Small intestine (tissue), 16 donors: Measurements from ENCODE around the gene SERF2. TPM values are rescaled to one million over a fixed set of nuclear protein-coding genes. Genes with fewer than 3 reads are reported as not detected.
"Not testable (repeated sequence)": the region's sequence is repeated elsewhere in the genome, so short reads cannot be mapped to it uniquely, and the experiment has no call there.

Experiments
- DNase-seq, 2 donors: peaks; one replicate each; pipeline versions ENCODE4 v3.0.0 to v3.0.0-alpha.2; 2013
- FAIRE-seq: peaks from 2 replicates; lab custom pipeline; 2012; peaks lifted over from hg19 to GRCh38; lab: Jason Lieb, UNC
- H3K27ac ChIP-seq, 3 donors: one replicate each; pipeline ENCODE4 v1.5.1; 2013; ENCODE audit warnings: low read length in 2 of 3, mild to moderate bottlenecking in 2 of 3, control low read depth in 1 of 3, inconsistent platforms in 1 of 3, low read depth in 1 of 3, moderate library complexity in 1 of 3
- H3K27me3 ChIP-seq, 3 donors: one replicate each; pipeline ENCODE4 v1.6.1; 2013; ENCODE audit warnings: low read length in 3 of 3, inconsistent platforms in 1 of 3; ENCODE audit not compliant: control insufficient read depth in 3 of 3, insufficient read depth in 3 of 3
- H3K36me3 ChIP-seq, 3 donors: one replicate each; pipeline ENCODE4 v1.6.1; 2013; ENCODE audit warnings: low read length in 3 of 3, inconsistent platforms in 1 of 3, low read depth in 1 of 3, mild to moderate bottlenecking in 1 of 3, moderate library complexity in 1 of 3; ENCODE audit not compliant: control insufficient read depth in 3 of 3, insufficient read depth in 2 of 3
- H3K4me1 ChIP-seq, 3 donors: one replicate each; pipeline ENCODE4 v1.6.1; 2013; ENCODE audit warnings: low read length in 2 of 3, inconsistent platforms in 1 of 3, low read depth in 1 of 3, mild to moderate bottlenecking in 1 of 3, moderate library complexity in 1 of 3; ENCODE audit not compliant: control insufficient read depth in 3 of 3, insufficient read depth in 2 of 3
- H3K4me3 ChIP-seq, 3 donors: one replicate each; pipeline ENCODE4 v1.5.1; 2013; ENCODE audit warnings: low read length in 3 of 3, control low read depth in 1 of 3, inconsistent platforms in 1 of 3, low read depth in 1 of 3, mild to moderate bottlenecking in 1 of 3, moderate library complexity in 1 of 3
- H3K9me3 ChIP-seq, 2 donors: one replicate each; pipeline ENCODE4 v1.6.1; 2013; ENCODE audit warnings: low read depth in 1 of 2, low read length in 1 of 2; ENCODE audit not compliant: control insufficient read depth in 2 of 2, insufficient read depth in 1 of 2
- WGBS, 3 donors: extraction: QIAGEN DNeasy Blood & Tissue Kit; methylation state at CpG; one replicate each; pipeline ENCODE4 v1.1.7; 2013; 5-methylcytosine and 5-hydroxymethylcytosine counted together
- long read RNA-seq, 10 donors: transcript quantifications; one replicate each; lab custom pipeline, GENCODE V29; 2026
- polyA plus RNA-seq, 4 donors: library from polyadenylated mRNA; stranded (reverse) in 3 of 4; unstranded in 1 of 4; fragments of 200-250 nt in 3 of 4; fragments of 120-200 nt in 1 of 4; gene quantifications; one replicate each; pipeline versions ENCODE4 v1.2.1 to v1.2.3, GENCODE V29; 2013
- donor health status: healthy with polysubstance abuse.
- donor health status: control.
- donor health status: control.
- donor health status: Bipolar disorder and iron deficiency.
- donor health status: healthy.

The SERF2 gene
- 1,000 to 10,000 TPM in 3 of 4 donors, 100 to 1,000 TPM in 1; 739 to 2,526 (median 1,711) TPM for polyA plus RNA-seq
- long read RNA-seq, donor 1: 0 reads
- long read RNA-seq, donor 2, transcript SERF2-216 (2 exons, 1,030 nt): minor isoform, 5 of 257 reads
- long read RNA-seq, donor 2, transcript SERF2-201 (3 exons, 1,537 nt): major isoform, 219 of 257 reads
- long read RNA-seq, donor 2, transcript SERF2-207 (2 exons, 582 nt): minor isoform, 30 of 257 reads
- long read RNA-seq, donor 2, partial matches to known transcripts: 0 of 257 reads
- long read RNA-seq, donor 2, other reads (novel, unspliced or antisense): 0 of 257 reads
- long read RNA-seq, donor 3, transcript SERF2-216 (2 exons, 1,030 nt): minor isoform, 7 of 470 reads
- long read RNA-seq, donor 3, transcript SERF2-201 (3 exons, 1,537 nt): major isoform, 384 of 470 reads
- long read RNA-seq, donor 3, transcript SERF2-207 (2 exons, 582 nt): minor isoform, 74 of 470 reads
- long read RNA-seq, donor 3, partial matches to known transcripts: 0 of 470 reads
- long read RNA-seq, donor 3, other reads (novel, unspliced or antisense): 0 of 470 reads
- long read RNA-seq, donor 4, transcript SERF2-201 (3 exons, 1,537 nt): major isoform, 17 of 22 reads
- long read RNA-seq, donor 4, partial matches to known transcripts: 0 of 22 reads
- long read RNA-seq, donor 4, other reads (novel, unspliced or antisense): 0 of 22 reads
- long read RNA-seq, donor 5, transcript SERF2-207 (2 exons, 582 nt): minor isoform, 45 of 280 reads
- long read RNA-seq, donor 5, transcript SERF2-201 (3 exons, 1,537 nt): major isoform, 216 of 280 reads
- long read RNA-seq, donor 5, partial matches to known transcripts: 15 of 280 reads
- long read RNA-seq, donor 5, other reads (novel, unspliced or antisense): 0 of 280 reads
- long read RNA-seq, donor 6, transcript SERF2-207 (2 exons, 582 nt): minor isoform, 41 of 407 reads
- long read RNA-seq, donor 6, transcript SERF2-201 (3 exons, 1,537 nt): major isoform, 347 of 407 reads
- long read RNA-seq, donor 6, transcript SERF2-216 (2 exons, 1,030 nt): minor isoform, 11 of 407 reads
- long read RNA-seq, donor 6, partial matches to known transcripts: 0 of 407 reads
- long read RNA-seq, donor 6, other reads (novel, unspliced or antisense): 0 of 407 reads
- long read RNA-seq, donor 7, transcript SERF2-201 (3 exons, 1,537 nt): major isoform, 800 of 958 reads
- long read RNA-seq, donor 7, transcript SERF2-202 (3 exons, 506 nt): minor isoform, 9 of 958 reads
- long read RNA-seq, donor 7, transcript SERF2-216 (2 exons, 1,030 nt): minor isoform, 8 of 958 reads
- long read RNA-seq, donor 7, transcript SERF2-207 (2 exons, 582 nt): minor isoform, 118 of 958 reads
- long read RNA-seq, donor 7, partial matches to known transcripts: 11 of 958 reads
- long read RNA-seq, donor 7, other reads (novel, unspliced or antisense): 0 of 958 reads
- long read RNA-seq, donor 8, transcript SERF2-207 (2 exons, 582 nt): minor isoform, 8 of 93 reads
- long read RNA-seq, donor 8, transcript SERF2-201 (3 exons, 1,537 nt): major isoform, 82 of 93 reads
- long read RNA-seq, donor 8, partial matches to known transcripts: 0 of 93 reads
- long read RNA-seq, donor 8, other reads (novel, unspliced or antisense): 0 of 93 reads
- long read RNA-seq, donor 9, transcript SERF2-207 (2 exons, 582 nt): minor isoform, 20 of 139 reads
- long read RNA-seq, donor 9, transcript SERF2-201 (3 exons, 1,537 nt): major isoform, 112 of 139 reads
- long read RNA-seq, donor 9, partial matches to known transcripts: 0 of 139 reads
- long read RNA-seq, donor 9, other reads (novel, unspliced or antisense): 0 of 139 reads
- long read RNA-seq, donor 10, transcript SERF2-202 (3 exons, 506 nt): minor isoform, 8 of 819 reads
- long read RNA-seq, donor 10, transcript SERF2-201 (3 exons, 1,537 nt): major isoform, 686 of 819 reads
- long read RNA-seq, donor 10, transcript SERF2-216 (2 exons, 1,030 nt): minor isoform, 15 of 819 reads
- long read RNA-seq, donor 10, transcript SERF2-207 (2 exons, 582 nt): minor isoform, 83 of 819 reads
- long read RNA-seq, donor 10, partial matches to known transcripts: 22 of 819 reads
- long read RNA-seq, donor 10, other reads (novel, unspliced or antisense): 0 of 819 reads

GRCh38 chr15:43791993-43792760 lies at the start of gene SERF2:
SERF2 (plus strand) TSS chr15:43792320; CDS start chr15:43792377, 57 bp downstream.
- DNase-seq (peak; percentile 100), FAIRE-seq (no peak)
- Histone ChIP-seq H3K4me3 (peak within 1 kb of the TSS; percentile 96 to 99 (median 96)), H3K9me3 (peaks cover 0 to 2% of the 10 kb centered on the region in 2 donors), H3K36me3 (peaks cover 0 to 33% (median 6%) of the 10 kb centered on the region in 3 donors), H3K27ac (peak within 1 kb of the TSS; percentile 95 to 99 (median 98)), H3K27me3 (no peaks in the 10 kb centered on the region), H3K4me1 (peaks cover 5 to 30% (median 16%) of the 10 kb centered on the region in 3 donors)
- WGBS, 3 donors: 0 to 1% (median 1%) methylated on average over 56 to 66 of the region's 66 CpGs

DNA sequence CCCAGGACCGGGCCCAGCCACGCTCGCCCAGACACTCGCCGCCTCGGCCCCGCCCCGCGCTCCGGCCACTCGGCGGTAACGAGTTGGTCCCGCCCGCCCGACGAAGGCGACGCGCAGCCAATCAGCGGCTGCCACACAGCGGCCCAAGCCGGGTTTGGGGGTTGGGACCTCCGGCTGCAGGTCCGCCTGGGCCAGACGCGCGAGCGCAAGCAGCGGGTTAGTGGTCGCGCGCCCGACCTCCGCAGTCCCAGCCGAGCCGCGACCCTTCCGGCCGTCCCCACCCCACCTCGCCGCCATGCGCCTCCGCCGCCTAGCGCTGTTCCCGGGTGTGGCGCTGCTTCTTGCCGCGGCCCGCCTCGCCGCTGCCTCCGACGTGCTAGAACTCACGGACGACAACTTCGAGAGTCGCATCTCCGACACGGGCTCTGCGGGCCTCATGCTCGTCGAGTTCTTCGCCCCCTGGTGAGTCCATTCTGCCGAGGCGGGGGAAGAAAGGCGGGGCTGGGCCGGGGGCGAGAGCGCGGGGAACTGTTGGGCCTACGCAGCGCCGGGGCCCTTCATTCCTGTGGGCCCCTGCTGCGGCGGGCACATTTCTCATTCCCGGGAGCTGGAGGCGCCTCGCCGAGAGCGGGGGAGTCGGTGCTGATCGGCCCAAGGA lies 45.7 kb upstream of the SERF2 start, which contains the start of gene PDIA3:
Gene PDIA3 (plus strand): TSS at position 194 of the 658 bp plus-strand sequence. CDS start 102 bp downstream, at position 296.
- not testable (repeated sequence) for H3K9me3 ChIP-seq, FAIRE-seq, H3K4me1 ChIP-seq, H3K27me3 ChIP-seq
- Histone ChIP-seq H3K4me3 (peak within 1 kb of the TSS; percentile 79 to 99 (median 94)), H3K27ac (peak within 1 kb of the TSS; percentile 96 to 99 (median 98)), H3K36me3 (peaks cover 0 to 15% (median 0%) of the 10 kb centered on the region in 3 donors)
- peak; percentile 91 to 96 for DNase-seq
- WGBS, 3 donors: 0 to 1% (median 1%) methylated on average over 67 to 84 of the region's 84 CpGs

DNA sequence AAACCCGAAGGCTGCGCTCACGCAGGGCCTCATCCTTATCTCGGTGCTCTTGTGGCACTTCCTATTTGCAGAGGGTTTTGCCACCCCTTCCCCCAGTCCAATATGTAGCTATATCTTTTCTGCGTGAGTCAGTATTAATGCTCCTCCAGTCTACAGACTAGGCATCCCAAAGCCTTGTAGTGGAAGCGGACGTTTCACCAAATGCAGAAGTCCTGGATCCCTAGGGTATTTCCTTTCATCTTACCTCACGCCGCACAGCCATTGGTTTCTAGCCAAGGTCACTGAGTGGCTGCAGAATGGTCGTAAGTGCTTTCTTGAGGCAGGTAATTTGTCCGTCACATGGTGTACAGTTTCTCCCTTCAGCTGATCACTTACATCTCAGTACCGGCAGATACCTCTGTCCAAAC lies 45.2 kb upstream of the SERF2 start:
- H3K27me3 ChIP-seq, H3K9me3 ChIP-seq, FAIRE-seq, H3K4me1 ChIP-seq: not testable (repeated sequence)
- DNase-seq: peak; percentile 52 to 70
- peaks cover 0 to 15% (median under 1%) of the 10 kb centered on the region in 3 donors for H3K36me3 ChIP-seq
- WGBS, 3 donors: 0 to 2% (median 0%) methylated on average over 12 of the region's 12 CpGs
- peak overlapping the region; percentile 79 to 99 (median 94) for H3K4me3 ChIP-seq
- H3K27ac ChIP-seq: peak overlapping the region; percentile 96 to 99 (median 98)

- H3K27ac ChIP-seq: no peak overlapping the region
- 17 to 34% (median 27%) methylated on average over 3 of the region's 3 CpGs for WGBS, 3 donors
- H3K9me3 ChIP-seq: no peaks in the 10 kb centered on the region
- H3K4me3 ChIP-seq: peak overlapping the region in 1 of 3 donors; percentile 18
- FAIRE-seq: no peak
- peak in 1 of 2 donors; percentile 24 for DNase-seq
- H3K36me3 ChIP-seq: peaks cover 2 to 21% (median 3%) of the 10 kb centered on the region in 3 donors
- H3K27me3 ChIP-seq: no peaks in the 10 kb centered on the region
- peaks cover 0 to 4% (median 2%) of the 10 kb centered on the region in 3 donors for H3K4me1 ChIP-seq
Observed at GRCh38 chr15:43748376-43748775, 43.7 kb upstream of the SERF2 start.

DNA sequence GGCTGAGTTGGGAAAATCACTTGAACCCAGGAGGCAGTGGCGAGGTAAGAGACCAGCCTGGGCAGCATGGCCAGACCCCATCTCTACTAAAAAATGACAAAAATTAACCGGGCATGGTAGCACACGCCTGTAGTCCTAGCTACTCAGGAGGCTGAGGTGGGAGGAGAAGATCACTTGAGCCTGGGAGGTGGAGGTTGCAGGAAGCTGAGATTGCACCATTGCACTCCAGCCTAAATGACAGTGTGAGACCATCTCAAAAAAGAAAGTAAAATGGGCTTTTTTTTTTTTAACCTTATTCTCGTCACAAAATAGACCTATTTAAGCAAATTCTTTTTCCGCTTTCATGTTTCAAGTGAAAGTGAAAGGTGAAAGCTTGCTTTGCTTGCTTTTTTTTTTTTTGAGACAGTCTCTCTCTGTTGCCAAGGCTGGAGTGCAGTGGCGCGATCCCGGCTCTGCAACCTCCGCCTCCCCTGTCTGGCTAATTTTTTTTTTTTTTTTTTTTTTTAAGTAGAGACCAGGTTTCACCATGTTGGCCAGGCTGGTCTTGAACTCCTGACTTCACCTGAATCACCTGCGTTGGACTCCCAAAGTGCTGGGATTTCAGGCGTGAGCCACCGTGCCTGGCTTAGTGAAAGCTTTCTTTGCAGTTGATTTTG lies 42.3 kb upstream of the SERF2 start:
- DNase-seq (peak; percentile 38 to 70), FAIRE-seq (no peak)
- 7 to 32% (median 11%) methylated on average over 12 of the region's 12 CpGs for whole genome bisulfite sequencing, 3 donors
- H3K36me3 ChIP-seq: peaks cover 4 to 31% (median 5%) of the 10 kb centered on the region in 3 donors
- H3K27ac ChIP-seq: peak overlapping the region in 2 of 3 donors; percentile 16 to 53
- H3K4me1 ChIP-seq: peaks cover 0 to 4% (median 2%) of the 10 kb centered on the region in 3 donors
- H3K4me3 ChIP-seq: peak overlapping the region in 1 of 3 donors; percentile 14
- no peaks in the 10 kb centered on the region for H3K9me3 ChIP-seq
- no peaks in the 10 kb centered on the region for H3K27me3 ChIP-seq

DNA sequence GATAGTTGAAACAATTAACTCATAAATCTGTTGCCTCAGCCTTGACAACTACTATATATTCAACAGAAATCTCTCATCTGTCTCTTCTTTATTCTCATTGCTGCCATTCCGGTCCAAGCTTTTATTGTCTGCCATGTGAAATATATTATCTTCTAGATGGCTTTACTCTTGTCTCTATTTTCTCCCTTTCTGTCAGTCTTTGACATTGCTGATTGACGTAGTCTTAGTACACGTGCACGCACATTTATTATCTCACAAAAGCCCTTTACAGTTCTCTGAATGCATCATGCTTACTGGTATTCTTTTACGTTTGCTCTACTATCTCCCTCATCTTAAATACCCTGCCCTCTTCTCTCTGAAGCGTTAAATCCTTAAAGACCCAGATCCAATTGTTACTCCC lies 40.2 kb upstream of the SERF2 start:
- H3K27me3 ChIP-seq: no peaks in the 10 kb centered on the region
- 72 to 79% (median 74%) methylated on average over 6 of the region's 6 CpGs for WGBS, 3 donors
- peaks cover 0 to 2% (median 0%) of the 10 kb centered on the region in 3 donors for H3K4me1 ChIP-seq
- H3K4me3 ChIP-seq: no peak overlapping the region
- FAIRE-seq: no peak
- no peak for DNase-seq
- H3K27ac ChIP-seq: no peak overlapping the region
- H3K9me3 ChIP-seq: no peaks in the 10 kb centered on the region
- H3K36me3 ChIP-seq: peaks cover 5 to 39% (median 9%) of the 10 kb centered on the region in 3 donors
